Neural crest cell (in vitro differentiated cells): ENCODE measurements around the gene WASF3. TPM values are rescaled to one million over a fixed set of nuclear protein-coding genes. Genes with fewer than 3 reads are reported as not detected.

Experiments
- DNase-seq: peaks from one replicate; pipeline ENCODE4 v3.0.0; 2021; ENCODE audit warnings: low read depth, mixed read lengths, low spot score
- H3K27ac Mint-ChIP-seq: one replicate; pipeline ENCODE4 v1.8.0; 2021; ENCODE audit warnings: mild to moderate bottlenecking, mixed read lengths; ENCODE audit not compliant: unreplicated experiment
- H3K27me3 Mint-ChIP-seq: 2 replicates; pipeline ENCODE4 v1.8.0; 2021; ENCODE audit warnings: low read depth, mild to moderate bottlenecking, mixed read lengths
- H3K36me3 Mint-ChIP-seq: 2 replicates; pipeline ENCODE4 v1.8.0; 2021; ENCODE audit warnings: low read depth, mild to moderate bottlenecking, mixed read lengths
- H3K4me1 Mint-ChIP-seq: 2 replicates; pipeline ENCODE4 v1.8.0; 2021; ENCODE audit warnings: mixed read lengths
- H3K4me3 Mint-ChIP-seq: one replicate; pipeline ENCODE4 v1.8.0; 2021; ENCODE audit warnings: mild to moderate bottlenecking, mixed read lengths
- H3K9me3 Mint-ChIP-seq: 2 replicates; pipeline ENCODE4 v1.8.0; 2021; ENCODE audit warnings: mixed read lengths
- CTCF ChIP-seq: fragments of 200-600 bp; sonication (generic); conservative IDR thresholded peaks from 2 replicates; pipeline ENCODE4 v1.5.0; 2021; ENCODE audit warnings: antibody characterized with exemption, mild to moderate bottlenecking
- total RNA-seq: library from RNA; stranded (reverse); gene quantifications from 2 replicates; pipeline ENCODE4 v1.2.1, GENCODE V29; 2021

The WASF3 gene
- total RNA-seq, 1 donor from 2014 or later = 79.7 TPM

- peaks cover 2% of the 10 kb centered on the region for H3K36me3 Mint-ChIP-seq
- TF ChIP-seq CTCF = no peak
- H3K4me1 Mint-ChIP-seq = no peaks in the 10 kb centered on the region
- H3K27me3 Mint-ChIP-seq = peaks cover 14% of the 10 kb centered on the region
- H3K27ac Mint-ChIP-seq = no peak overlapping the region
- H3K9me3 Mint-ChIP-seq = peaks cover 6% of the 10 kb centered on the region
- no peak for DNase-seq
- no peak overlapping the region for H3K4me3 Mint-ChIP-seq
Measured at GRCh38 chr13:26726684-26727083, 169.2 kb downstream of the WASF3 start.

- DNase-seq = no peak
- no peak for TF ChIP-seq CTCF
- H3K9me3 Mint-ChIP-seq = peaks cover 6% of the 10 kb centered on the region
- peaks cover 17% of the 10 kb centered on the region for H3K27me3 Mint-ChIP-seq
- no peaks in the 10 kb centered on the region for H3K4me1 Mint-ChIP-seq
- H3K27ac Mint-ChIP-seq = no peak overlapping the region
- no peak overlapping the region for H3K4me3 Mint-ChIP-seq
- peaks cover 2% of the 10 kb centered on the region for H3K36me3 Mint-ChIP-seq
Measured at GRCh38 chr13:26727122-26727521, 169.6 kb downstream of the WASF3 start.

GRCh38 chr13:26727633-26728032 is 170.2 kb downstream of the WASF3 start:
- peaks cover 2% of the 10 kb centered on the region for H3K36me3 Mint-ChIP-seq
- H3K27me3 Mint-ChIP-seq = peaks cover 17% of the 10 kb centered on the region
- H3K4me3 Mint-ChIP-seq = no peak overlapping the region
- no peak for TF ChIP-seq CTCF
- H3K27ac Mint-ChIP-seq = no peak overlapping the region
- peaks cover 6% of the 10 kb centered on the region for H3K9me3 Mint-ChIP-seq
- no peaks in the 10 kb centered on the region for H3K4me1 Mint-ChIP-seq
- DNase-seq = no peak

GRCh38 chr13:26735677-26736076 is 178.2 kb downstream of the WASF3 start:
- no peaks in the 10 kb centered on the region for H3K4me1 Mint-ChIP-seq
- no peak for TF ChIP-seq CTCF
- no peak overlapping the region for H3K4me3 Mint-ChIP-seq
- H3K36me3 Mint-ChIP-seq = peaks cover 9% of the 10 kb centered on the region
- DNase-seq = no peak
- H3K9me3 Mint-ChIP-seq = peaks cover 16% of the 10 kb centered on the region
- peaks cover 30% of the 10 kb centered on the region for H3K27me3 Mint-ChIP-seq
- no peak overlapping the region for H3K27ac Mint-ChIP-seq

Other genes starting within 250 kb of the WASF3 start
- 0.14 TPM in 2 replicates for gene GPR12, start 203.1 kb downstream of the WASF3 start, total RNA-seq